ENCODE data around the gene MAML3.

DNA sequence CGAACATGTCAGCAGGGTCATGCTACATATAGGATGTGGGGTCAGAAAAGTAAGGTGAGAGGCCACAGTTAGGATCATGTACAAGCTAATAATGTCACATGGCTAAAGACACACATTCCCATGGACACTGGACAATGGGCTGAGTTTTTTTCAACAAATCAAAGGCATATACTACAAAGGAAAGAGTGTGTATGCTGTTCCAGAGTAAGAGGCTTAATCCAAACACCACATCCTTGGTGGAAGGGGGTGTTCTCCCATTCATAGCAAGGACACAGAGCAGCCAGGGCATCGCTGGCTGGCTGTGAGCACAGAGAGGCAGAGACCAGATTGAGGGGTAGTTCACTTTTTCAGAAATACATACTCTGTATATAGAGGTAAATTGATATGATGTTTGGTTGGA lies 356.7 kb downstream of the MAML3 start:
- TF ChIP-seq GATA3 (IDR thresholded peaks at IDR 0.05; ENCODE audit: low read depth, low read length) (no peak), GATA2 (IDR thresholded peaks at IDR 0.05; ENCODE audit: low read depth, low read length) (no peak)
